ENCODE results near the gene TRIM62. TPM values are rescaled to one million over a fixed set of nuclear protein-coding genes. Genes with fewer than 3 reads are reported as not detected.

Gene TRIM62
- polyA plus RNA-seq, 1 donor from 2014 or later = 5.3 TPM

DNA sequence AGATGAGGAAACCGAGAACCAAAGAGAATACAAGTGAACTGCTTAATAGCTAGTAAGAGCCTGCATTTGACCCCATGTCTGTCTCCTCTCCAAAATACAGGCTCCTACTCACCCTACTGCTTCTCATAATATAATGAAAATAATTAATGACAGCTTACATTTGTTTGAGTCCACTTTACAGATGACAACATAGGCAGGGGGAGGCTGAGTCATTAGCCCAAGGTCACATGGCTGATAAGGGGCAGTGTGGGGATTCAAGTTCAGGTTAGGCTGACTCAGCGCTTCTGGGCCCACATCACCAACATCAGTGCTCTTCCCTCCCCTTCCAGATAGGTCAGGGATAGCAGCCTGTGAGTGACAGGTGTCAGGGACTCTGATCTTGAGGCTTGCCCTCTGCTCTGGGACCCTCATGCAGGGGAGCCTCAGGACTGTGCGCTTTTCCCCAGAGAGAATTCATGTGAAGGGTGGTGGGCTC lies 84.7 kb downstream of the TRIM62 start:
- H3K4me1 Mint-ChIP-seq = peaks cover 0 to 7% (median 4%) of the 10 kb centered on the region in 3 donors
- no peaks in the 10 kb centered on the region for H3K36me3 Mint-ChIP-seq
- H3K4me3 Mint-ChIP-seq = no peak overlapping the region
- H3K9me3 Mint-ChIP-seq = no peaks in the 10 kb centered on the region
- peak overlapping the region in 1 of 3 donors; percentile 48 for H3K27ac Mint-ChIP-seq
- no peaks in the 10 kb centered on the region for H3K27me3 Mint-ChIP-seq

DNA sequence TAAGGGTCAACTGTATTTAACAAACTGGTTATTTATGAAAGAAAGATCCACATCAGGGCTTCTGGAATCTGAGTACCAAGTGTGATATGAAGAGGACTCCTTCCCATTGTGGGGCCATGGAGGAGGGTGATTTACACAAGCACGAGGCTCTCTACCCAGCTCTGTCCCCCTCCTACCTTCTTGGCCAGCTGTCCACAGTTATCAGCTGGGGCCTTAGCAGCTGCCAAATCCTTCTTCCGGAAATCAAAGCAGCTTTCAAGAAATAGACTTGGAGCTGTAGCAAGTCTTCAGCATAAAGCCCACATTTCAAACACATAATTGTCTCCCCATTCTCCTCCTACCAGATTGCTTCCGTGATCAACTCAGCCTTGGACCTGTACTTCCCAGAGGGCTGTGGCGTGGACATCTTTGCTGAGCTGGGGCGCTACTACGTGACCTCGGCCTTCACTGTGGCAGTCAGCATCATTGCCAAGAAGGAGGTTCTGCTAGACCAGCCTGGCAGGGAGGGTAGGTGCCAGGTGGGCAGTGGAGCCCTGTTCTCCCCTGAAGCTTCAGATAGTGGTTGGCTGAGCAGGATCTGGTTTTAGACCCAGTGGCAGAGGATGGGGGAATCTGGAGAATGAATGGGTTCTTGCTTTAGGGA lies 85.4 kb downstream of the TRIM62 start:
- Mint-ChIP-seq H3K36me3 (no peaks in the 10 kb centered on the region), H3K27ac (peak overlapping the region in 1 of 3 donors; percentile 48), H3K27me3 (no peaks in the 10 kb centered on the region), H3K4me3 (no peak overlapping the region), H3K9me3 (no peaks in the 10 kb centered on the region), H3K4me1 (peaks cover 0 to 7% (median 4%) of the 10 kb centered on the region in 3 donors)

Other genes starting within 250 kb of the TRIM62 start
- gene RNF19B, start 217.2 kb downstream of the TRIM62 start, polyA plus RNA-seq = 2.6 TPM
- gene AK2, start 145.2 kb downstream of the TRIM62 start, polyA plus RNA-seq = 112 TPM
- 0.80 TPM for gene AZIN2, start 100.9 kb downstream of the TRIM62 start, polyA plus RNA-seq
- 20.4 TPM for gene ZNF362, start 74.4 kb upstream of the TRIM62 start, polyA plus RNA-seq
- gene A3GALT2, start 139.1 kb upstream of the TRIM62 start, polyA plus RNA-seq = not detected
- 7.9 TPM for gene PHC2, start 249.1 kb upstream of the TRIM62 start, polyA plus RNA-seq